SIG-M5 treated with dmso at 0.1 percent for 504 hours (cell line): ENCODE data around the gene CDK9.
A peak's percentile ranks its signal among the peaks of the same experiment; 100 is the strongest.

Source experiments
- DNase-seq: peaks from one replicate; lab custom pipeline; 2025; ENCODE audit not compliant: unreplicated experiment; lab: John Stamatoyannopoulos, UW

The CDK9 gene

DNA sequence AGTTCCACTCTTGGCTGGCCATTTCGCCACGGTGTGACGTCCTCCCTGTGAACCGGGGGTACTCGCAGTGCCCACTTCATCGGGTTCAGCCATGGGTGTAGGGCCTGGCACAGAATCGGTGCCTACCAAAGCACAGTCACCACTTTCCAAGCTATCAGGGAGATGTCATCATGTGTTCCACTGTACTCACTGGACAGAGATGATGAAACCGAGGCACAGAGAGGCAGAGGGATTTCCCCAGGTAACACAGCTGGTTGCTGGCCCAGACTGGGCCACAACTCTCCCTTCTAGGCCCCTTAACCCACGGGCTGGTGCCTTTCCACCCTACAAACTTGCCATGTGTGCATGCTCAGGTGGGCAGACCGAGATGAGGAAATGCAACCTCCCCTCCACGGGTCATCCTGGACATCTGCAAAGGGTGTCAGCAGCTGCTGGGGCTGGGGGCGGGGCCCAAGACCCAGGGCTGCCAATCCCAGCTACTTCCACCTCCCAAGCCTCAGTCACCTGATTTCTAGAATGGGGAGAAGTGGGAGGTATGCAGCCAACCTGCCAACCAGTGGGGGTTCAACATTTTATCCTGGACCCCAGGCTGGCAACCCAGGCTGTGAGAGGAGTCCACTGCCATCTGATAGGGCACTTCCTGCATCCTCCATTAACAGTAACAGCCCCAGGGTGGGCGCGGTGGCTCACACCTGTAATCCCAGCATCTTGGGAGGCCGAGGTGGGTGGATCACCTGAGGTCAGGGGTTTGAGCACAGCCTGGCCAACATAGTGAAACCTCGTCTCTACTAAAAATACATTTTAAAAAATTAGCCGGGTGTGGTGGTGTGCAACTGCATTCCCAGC, 6.5 kb upstream of the CDK9 start:
- peak; percentile 62 for DNase-seq

- DNase-seq = no peak
Observed at GRCh38 chr9:127780126-127780885, 5.5 kb upstream of the CDK9 start.

GRCh38 chr9:127780909-127781308, 4.9 kb upstream of the CDK9 start:
- DNase-seq = peak; percentile 88

GRCh38 chr9:127781806-127782205, 4.0 kb upstream of the CDK9 start:
- no peak for DNase-seq

- peak; percentile 93 for DNase-seq
Observed at GRCh38 chr9:127783111-127784008, 2.5 kb upstream of the CDK9 start.

DNA sequence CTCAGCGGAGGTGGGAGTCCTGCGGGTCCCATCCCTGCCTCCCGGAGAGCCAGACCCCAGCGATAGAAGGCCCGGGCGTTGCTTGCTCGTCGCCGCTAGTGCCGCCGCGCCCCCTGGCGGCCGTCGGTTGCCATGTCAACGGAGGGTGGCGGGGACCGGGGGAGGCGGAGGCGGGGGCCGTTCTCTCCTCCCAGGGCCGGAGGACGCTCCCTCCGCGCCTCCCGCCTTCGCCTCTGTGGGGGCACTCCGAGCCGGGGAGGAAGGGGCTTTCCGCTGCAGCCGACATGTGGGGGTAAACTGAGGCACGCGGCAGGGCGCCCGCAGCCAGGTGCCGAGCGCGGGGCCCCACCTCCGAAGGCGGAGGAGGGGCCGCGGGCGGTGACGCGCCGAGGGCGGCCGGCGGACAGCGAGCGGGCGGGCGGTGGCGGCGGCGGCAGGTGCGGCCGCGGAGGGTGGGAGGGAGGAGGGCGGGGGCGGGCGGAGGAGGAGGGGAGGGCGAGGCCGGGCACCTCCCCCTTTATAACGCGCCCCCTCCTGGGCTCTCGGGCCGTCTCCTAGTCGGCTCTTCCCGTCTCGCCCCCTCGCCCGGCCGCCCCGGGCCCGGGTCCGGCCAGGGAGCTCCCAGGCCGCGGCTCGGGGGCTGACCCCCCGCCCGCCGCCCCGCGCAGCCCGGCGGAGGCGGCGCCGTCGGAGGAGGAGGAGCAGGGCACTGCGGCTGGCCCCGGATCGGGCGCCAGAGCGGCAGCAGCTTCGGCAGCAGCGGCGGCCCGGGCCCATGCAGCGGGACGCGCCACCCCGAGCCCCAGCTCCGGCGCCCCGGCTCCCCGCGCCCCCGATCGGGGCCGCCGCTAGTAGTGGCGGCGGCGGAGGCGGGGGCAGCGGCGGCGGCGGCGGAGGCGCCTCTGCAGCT, 556 bp upstream of the CDK9 start:
- peak; percentile 64 for DNase-seq

DNA sequence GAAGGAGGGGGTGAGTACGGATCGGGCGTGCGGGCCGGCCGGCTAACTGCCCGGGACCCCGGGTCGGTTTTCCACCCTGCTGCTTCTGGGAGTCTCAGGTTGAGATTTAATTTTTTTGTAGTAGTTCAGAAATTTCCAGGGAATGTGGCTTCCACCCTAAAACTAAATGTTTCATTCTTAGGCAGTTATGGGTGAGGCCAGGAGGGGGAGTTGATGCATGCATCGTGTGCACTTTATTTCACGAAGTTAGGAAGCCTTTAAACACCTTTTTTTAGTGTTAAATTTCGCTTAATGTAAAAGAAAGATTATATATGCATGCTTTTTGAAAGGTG, 905 bp downstream of the CDK9 start:
- DNase-seq = no peak

DNA sequence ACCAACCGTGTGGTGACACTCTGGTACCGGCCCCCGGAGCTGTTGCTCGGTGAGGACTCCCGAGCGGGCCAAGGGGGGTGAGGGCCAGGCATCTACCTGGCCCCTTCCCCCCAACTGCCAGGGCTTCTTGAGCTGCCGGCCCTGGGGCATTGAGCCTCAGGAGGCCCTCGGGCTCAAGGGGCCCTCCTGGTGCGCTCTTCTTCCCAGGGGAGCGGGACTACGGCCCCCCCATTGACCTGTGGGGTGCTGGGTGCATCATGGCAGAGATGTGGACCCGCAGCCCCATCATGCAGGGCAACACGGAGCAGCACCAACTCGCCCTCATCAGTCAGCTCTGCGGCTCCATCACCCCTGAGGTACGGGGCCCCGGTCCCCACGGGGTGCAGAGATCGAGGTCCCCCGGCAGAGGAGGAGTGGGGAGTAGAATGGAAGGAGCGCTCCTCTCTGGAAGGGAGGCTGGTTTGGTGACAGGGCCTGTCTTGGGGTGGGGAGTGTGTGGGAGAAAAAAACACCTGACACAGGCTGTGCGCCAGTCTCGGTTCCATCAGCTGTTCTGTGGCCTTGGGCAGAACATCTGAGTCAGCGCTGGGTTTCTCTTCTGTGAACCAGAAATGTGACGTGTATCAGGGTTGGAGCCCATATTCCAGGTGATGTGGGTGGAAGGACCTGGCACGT, 2.6 kb downstream of the CDK9 start:
- DNase-seq = no peak

GRCh38 chr9:127789179-127789578, 3.3 kb downstream of the CDK9 start:
- no peak for DNase-seq

DNA sequence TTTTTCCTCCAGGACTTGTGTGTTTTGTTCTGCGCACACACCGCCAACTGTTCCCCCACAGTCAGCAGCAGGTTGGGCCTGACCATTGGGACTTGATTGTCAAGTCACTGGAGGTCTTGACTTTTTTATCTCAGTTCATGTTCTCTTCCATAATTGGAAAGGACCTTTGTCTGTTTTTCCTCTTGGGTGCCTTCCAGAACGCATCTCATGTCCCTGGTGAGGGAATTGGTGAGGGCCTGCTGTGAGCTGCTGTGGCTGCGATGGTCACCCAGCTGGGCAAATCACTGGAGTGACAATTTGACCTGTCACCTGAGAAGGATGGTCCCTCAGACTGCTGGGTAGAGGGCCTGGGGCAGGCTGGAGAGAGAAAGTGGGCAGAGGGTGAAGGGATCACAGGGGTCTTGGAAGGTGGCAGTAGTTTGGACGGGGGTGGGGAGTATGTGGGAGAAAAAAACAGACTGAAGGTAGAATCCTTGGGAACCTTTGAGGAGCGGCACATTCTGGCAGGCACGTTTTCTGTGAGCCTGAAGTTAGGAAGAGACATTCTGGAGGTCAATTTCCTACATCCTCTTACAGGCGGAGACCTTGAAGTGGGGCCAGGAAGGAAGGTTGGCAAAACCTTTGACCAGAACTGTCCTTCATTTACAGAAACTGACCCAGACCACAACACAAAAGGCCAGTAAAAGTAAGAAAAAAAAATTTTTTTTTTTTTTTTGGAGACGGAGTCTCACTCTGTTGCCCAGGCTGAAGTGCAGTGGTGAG, 4.4 kb downstream of the CDK9 start:
- no peak for DNase-seq

DNA sequence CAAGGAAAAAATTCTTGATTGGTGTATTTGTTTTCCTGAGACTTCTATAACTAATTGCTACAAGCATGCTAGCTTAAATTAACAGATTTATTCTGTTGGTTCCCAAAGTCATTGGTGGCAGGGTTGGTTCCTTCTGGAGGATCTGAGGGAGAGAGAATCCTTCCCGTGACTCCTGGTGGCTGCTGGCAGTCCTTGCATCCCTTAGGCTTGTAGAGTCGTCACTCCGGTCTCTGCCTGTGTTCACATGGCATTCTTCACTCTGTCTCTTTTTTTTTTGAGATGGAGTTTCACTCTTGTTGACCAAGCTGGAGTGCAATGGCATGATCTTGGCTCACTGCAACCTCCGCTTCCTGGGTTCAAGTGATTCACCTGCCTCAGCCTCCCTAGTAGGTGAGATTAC, 5.3 kb downstream of the CDK9 start:
- no peak for DNase-seq

DNA sequence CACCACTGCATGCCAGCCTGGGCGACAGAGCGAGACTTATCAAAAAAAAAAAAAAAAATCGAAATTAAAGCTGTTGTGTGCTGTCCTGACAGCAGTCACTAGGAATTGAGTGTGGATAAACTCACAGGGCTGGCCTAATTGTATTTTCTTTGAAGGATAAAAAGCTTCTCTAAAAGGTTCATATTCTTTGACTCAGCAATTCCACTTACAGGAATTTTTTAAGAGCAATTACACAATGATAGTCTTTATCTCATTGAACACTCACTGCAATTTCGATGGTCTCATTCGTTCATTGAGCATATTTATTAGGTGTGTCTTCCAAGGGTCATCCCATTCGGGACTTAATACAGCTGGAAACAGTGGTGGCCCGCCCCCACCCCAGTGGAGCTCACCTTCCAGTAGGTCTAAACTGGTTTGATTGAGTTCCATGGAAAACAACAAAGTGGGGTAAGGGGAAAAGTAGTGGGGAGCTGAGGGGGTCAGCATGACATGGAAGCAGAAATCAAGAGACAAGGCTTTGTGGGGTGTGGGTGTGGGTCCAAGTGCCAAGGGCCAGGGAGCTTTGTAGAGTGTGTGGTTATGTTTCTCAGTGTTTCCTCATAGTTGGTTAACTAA, 6.7 kb downstream of the CDK9 start:
- no peak for DNase-seq

DNA sequence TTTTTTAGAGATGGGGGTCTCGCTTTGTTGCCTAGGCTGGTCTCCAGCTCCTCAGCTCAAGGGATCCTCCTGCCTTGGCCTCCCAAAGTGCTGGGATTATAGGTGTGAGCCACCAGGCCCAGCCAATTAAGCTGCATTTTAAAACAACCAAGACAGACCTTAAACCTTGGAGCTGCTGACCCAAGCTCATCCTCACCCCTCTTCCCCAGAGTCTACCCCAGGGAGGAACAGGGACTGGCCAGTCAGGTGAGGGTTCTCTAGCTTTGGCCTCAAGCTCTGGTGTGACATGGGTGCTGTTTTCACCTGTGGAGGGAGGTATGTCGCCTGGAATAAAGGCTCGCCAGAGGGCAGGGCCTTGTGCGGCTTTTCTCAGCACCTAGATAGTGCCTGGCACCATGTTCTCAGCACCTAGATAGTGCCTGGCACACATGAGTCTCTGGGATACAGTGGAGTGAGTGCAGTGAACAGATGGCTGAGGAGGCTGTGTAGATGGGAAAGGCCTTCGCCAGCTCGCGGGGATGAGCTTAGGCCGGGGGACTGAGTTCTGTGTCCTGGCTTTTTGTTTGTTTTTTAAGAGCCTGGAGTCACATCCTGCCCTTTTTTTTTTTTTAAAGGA, 7.4 kb downstream of the CDK9 start:
- DNase-seq = no peak

GRCh38 chr9:127794001-127794791, 8.4 kb downstream of the CDK9 start:
- DNase-seq = no peak

DNA sequence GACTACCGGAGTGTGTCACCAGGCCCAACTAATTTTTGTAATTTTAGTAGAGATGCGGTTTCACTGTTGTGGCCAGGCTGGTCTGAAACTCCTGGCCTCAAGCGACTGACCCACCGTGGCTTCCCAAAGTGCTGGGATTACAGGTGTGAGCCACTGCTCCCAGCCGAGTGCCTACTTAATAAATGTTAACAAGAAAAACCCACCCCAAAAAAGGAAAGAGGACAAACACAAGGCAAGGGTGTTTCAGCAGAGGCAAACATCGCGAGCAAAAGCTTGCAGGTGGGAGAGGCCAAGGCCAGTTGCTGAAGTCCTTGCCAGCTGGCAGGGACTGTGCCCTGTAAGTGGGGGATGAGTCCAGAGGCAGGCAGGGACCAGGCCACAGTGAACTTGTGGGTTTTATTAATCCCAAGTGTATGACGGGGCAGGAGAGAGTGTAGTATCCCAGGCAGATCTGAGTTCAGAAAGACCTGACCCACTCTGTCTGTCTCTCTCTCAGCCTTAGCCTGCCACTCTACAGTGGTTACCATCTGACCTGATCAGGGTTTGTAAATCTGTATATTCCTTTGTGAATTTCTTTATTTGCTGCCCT, 10.5 kb downstream of the CDK9 start:
- no peak for DNase-seq

DNA sequence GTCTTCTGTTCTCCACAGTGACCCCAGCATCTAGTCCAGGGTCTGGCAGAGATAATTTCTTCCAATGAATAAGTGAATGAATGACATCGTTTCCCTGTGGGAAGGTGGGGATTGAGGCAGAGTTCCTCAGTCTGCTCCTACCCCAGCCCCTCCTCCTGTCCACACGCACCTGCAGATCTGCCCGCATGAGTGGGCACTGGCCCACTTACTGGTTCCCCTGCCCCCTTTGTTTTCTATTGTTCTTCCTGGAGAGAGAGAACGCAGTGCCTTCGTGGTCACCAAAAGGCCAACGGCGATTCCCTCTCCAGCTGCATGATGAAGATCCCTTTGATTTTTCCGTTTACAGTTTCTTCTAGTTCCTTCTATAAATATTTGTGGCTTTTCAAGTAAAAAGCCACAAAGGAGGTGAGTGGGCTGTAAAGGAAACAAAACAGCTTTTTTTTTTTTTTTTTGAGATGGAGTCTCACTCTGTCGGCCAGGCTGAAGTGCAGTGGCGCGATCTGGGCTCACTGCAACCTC, 11.1 kb downstream of the CDK9 start:
- no peak for DNase-seq
